Measurements from ENCODE around the gene CDR2L. TPM values are rescaled to one million over a fixed set of nuclear protein-coding genes. Genes with fewer than 3 reads are reported as not detected.

The CDR2L gene
- polyA plus RNA-seq, 1 of the 3 experiments (the other 2 are of a cell fraction) = 21.2 TPM

GRCh38 chr17:74992223-74992622 is 4.8 kb downstream of the CDR2L start:
- Histone ChIP-seq H3K9me2 (no peaks in the 10 kb centered on the region), H3K27me3 (ENCODE audit: insufficient read depth) (no peaks in the 10 kb centered on the region), H3K4me2 (no peak overlapping the region), H4K20me1 (ENCODE audit: insufficient read depth) (no peaks in the 10 kb centered on the region; the same call in 1 of the 2 replicates), H3K9me3 (no peaks in the 10 kb centered on the region), H3K36me3 (replicated peaks in 1 of 2; ENCODE audit: control insufficient read depth in 1 of 2, insufficient read depth in 2 of 2, low read length in 1 of 2) (peaks cover 2 to 7% of the 10 kb centered on the region in 2 experiments), H3K4me1 (ENCODE audit: control insufficient read depth in 1 of 2, insufficient read depth in 2 of 2, low read depth in 1 of 2, low read length in 1 of 2) (peaks cover 6 to 31% of the 10 kb centered on the region in 2 experiments; a peak in 2 of 4 replicates), H3K4me3 (ENCODE audit: low read depth in 2 of 2, low read length in 1 of 2) (no peak overlapping the region), H3F3A (replicated peaks; ENCODE audit: insufficient read depth) (peaks cover 7% of the 10 kb centered on the region), H2AFZ (ENCODE audit: low read depth) (no peak overlapping the region), H3K27ac (ENCODE audit: low read depth in 2 of 2, low read length in 1 of 2) (no peak overlapping the region; a peak in 1 of 4 replicates), H3K9ac (no peak overlapping the region), H3K79me2 (ENCODE audit: insufficient read depth) (peaks cover 87% of the 10 kb centered on the region)
- WGBS (ENCODE audit: low lambda C conversion rate) = 88% methylated on average over 2 of the region's 2 CpGs
- no peak for DNase-seq
- CTCF ChIA-PET = interaction anchor here (1.0 to 10.9 kb wide), 6 partner anchors 9 to 42 kb away, joined by 3 to 136 read pairs (median 16); partner anchors contain the start of gene MRPL58
- POLR2A ChIA-PET = interaction anchor here (6.9 kb wide), 1 partner anchor 19 kb away, joined by 197 read pairs; the partner anchor contains the start of gene MRPL58
- no peak for TF ChIP-seq TCF12 (IDR thresholded peaks at IDR 0.05)
- TF ChIP-seq RCOR1 (IDR thresholded peaks at IDR 0.05; ENCODE audit: low read length) = no peak
- TF ChIP-seq YY1 (IDR thresholded peaks at IDR 0.05; ENCODE audit: low read depth) = no peak
- TF ChIP-seq TAF1 (IDR thresholded peaks at IDR 0.05; ENCODE audit: borderline replicate concordance, low read depth, low read length) = no peak

GRCh38 chr17:74994440-74994839 is 7.0 kb downstream of the CDR2L start:
- no peaks in the 10 kb centered on the region for H3F3A ChIP-seq (replicated peaks; ENCODE audit: insufficient read depth)
- peaks cover 2 to 8% of the 10 kb centered on the region in 2 experiments for H3K36me3 ChIP-seq (replicated peaks in 1 of 2; ENCODE audit: control insufficient read depth in 1 of 2, insufficient read depth in 2 of 2, low read length in 1 of 2)
- H4K20me1 ChIP-seq (ENCODE audit: insufficient read depth) = no peaks in the 10 kb centered on the region; the same call in 1 of the 2 replicates
- H3K79me2 ChIP-seq (ENCODE audit: insufficient read depth) = peaks cover 86% of the 10 kb centered on the region
- H3K27ac ChIP-seq (ENCODE audit: low read depth in 2 of 2, low read length in 1 of 2) = no peak overlapping the region
- no peaks in the 10 kb centered on the region for H3K9me2 ChIP-seq
- POLR2A ChIA-PET = interaction anchor here (1.8 kb wide), 1 partner anchor 18 kb away, joined by 6 read pairs; the partner anchor contains the start of gene MRPL58
- no peak overlapping the region for H3K4me2 ChIP-seq
- no peaks in the 10 kb centered on the region for H3K27me3 ChIP-seq (ENCODE audit: insufficient read depth)
- CTCF ChIA-PET = interaction anchor here (0.7 to 10.9 kb wide), 5 partner anchors 11 to 40 kb away, joined by 3 to 136 read pairs (median 7); partner anchors contain the start of gene MRPL58
- H3K9me3 ChIP-seq = no peaks in the 10 kb centered on the region
- WGBS (ENCODE audit: low lambda C conversion rate) = 87% methylated on average over 7 of the region's 7 CpGs
- no peak overlapping the region for H2AFZ ChIP-seq (ENCODE audit: low read depth)
- no peak overlapping the region for H3K9ac ChIP-seq
- H3K4me3 ChIP-seq (ENCODE audit: low read depth in 2 of 2, low read length in 1 of 2) = no peak overlapping the region
- peaks cover 0 to 20% of the 10 kb centered on the region in 2 experiments; a peak in 1 of 4 replicates for H3K4me1 ChIP-seq (ENCODE audit: control insufficient read depth in 1 of 2, insufficient read depth in 2 of 2, low read depth in 1 of 2, low read length in 1 of 2)
- DNase-seq = no peak
- TF ChIP-seq RAD21 (IDR thresholded peaks at IDR 0.05; ENCODE audit: low read length) = no peak
- no peak for TF ChIP-seq USF1 (IDR thresholded peaks at IDR 0.05; ENCODE audit: borderline replicate concordance, low read depth)
- TF ChIP-seq FOSL2 (IDR thresholded peaks at IDR 0.05; ENCODE audit: borderline replicate concordance, low read depth) = no peak
- no peak for TF ChIP-seq EZH2phosphoT487 (IDR thresholded peaks at IDR 0.05; ENCODE audit: borderline replicate concordance, low read depth)
- TF ChIP-seq GABPA (IDR thresholded peaks at IDR 0.05; ENCODE audit: low read depth) = no peak
- no peak for TF ChIP-seq REST (IDR thresholded peaks at IDR 0.05; ENCODE audit: low read depth, low read length)
- no peak for TF ChIP-seq SIN3A (IDR thresholded peaks at IDR 0.05; ENCODE audit: borderline replicate concordance, low read depth, low read length)
- TF ChIP-seq RFX5 (IDR thresholded peaks at IDR 0.05; ENCODE audit: low read length) = no peak
- TF ChIP-seq TAF1 (IDR thresholded peaks at IDR 0.05; ENCODE audit: borderline replicate concordance, low read depth, low read length) = no peak
- TF ChIP-seq POLR2AphosphoS5 (IDR thresholded peaks at IDR 0.05; ENCODE audit: low read depth, low read length) = no peak
- TF ChIP-seq ZBTB33 (IDR thresholded peaks at IDR 0.05; ENCODE audit: borderline replicate concordance, low read depth) = no peak
- no peak for TF ChIP-seq NRF1 (IDR thresholded peaks at IDR 0.05; ENCODE audit: low read depth, low read length)
- TF ChIP-seq IRF3 (IDR thresholded peaks at IDR 0.05; ENCODE audit: low read depth, low read length) = no peak
- no peak for TF ChIP-seq MAX (IDR thresholded peaks at IDR 0.05; ENCODE audit: low read depth)
- no peak for TF ChIP-seq PBX3 (IDR thresholded peaks at IDR 0.05)
